K562 (cell line): Measurements from ENCODE around the gene PDIA5. TPM values are rescaled to one million over a fixed set of nuclear protein-coding genes. Genes with fewer than 3 reads are reported as not detected.

Experiments
- ATAC-seq: fragments of 200-7000 bp; cut with Tn5 transposase; 3 replicates; pipeline ENCODE4 v1.9.1; 2020; ENCODE audit warnings: moderate library complexity
- BruUV-seq: library from RNA; stranded (reverse); fragments of 400-500 nt; replicated peaks from 2 replicates; lab custom pipeline; 2021; lab: Mats Ljungman, UMichigan
- CTCF ChIA-PET: fragments of 300-600 bp; formaldehyde crosslinking; extraction: SDS; loops from one replicate; lab custom pipeline; 2021; ENCODE audit warnings: low intra/inter-chr PET ratio; lab: Yijun Ruan, JAX
- POLR2A ChIA-PET: fragments of 300-600, 350-650 bp; sonication (Branson Sonifier 250); formaldehyde crosslinking; extraction: SDS; loops from one replicate; lab custom pipeline; 2021; ENCODE audit warnings: antibody characterized with exemption, inconsistent platforms; lab: Yijun Ruan, JAX
- DNase-seq, 4 experiments: peaks; one replicate each; pipeline versions ENCODE4 v3.0.0 to v3.0.0-alpha.2; 2011 to 2018; ENCODE audit warnings: low spot score in 3 of 4, mixed read lengths in 3 of 4; ENCODE audit errors: extremely low read depth in 1 of 4
- FAIRE-seq: peaks from 2 replicates; lab custom pipeline; 2011; peaks lifted over from hg19 to GRCh38; lab: Jason Lieb, UNC
- H2AFZ ChIP-seq: 2 replicates; pipeline ENCODE4 v1.6.0; 2011; ENCODE audit warnings: low read depth, low read length, control low read depth, inconsistent platforms
- H3K27ac ChIP-seq: fragments of 200-600 bp; 3 replicates; pipeline ENCODE4 v1.8.0; 2011; ENCODE audit warnings: low read depth, mild to moderate bottlenecking, control low read depth, inconsistent platforms, low read length, moderate library complexity, mixed read lengths; ENCODE audit errors: extremely low read depth
- H3K27me3 ChIP-seq, 2 experiments: fragments of 300-600 bp in 1 of 2; 2 replicates in 1 of 2; 3 replicates in 1 of 2; pipeline versions ENCODE4 v1.6.0 to v1.8.0; 2011; ENCODE audit warnings: inconsistent platforms in 2 of 2, low read length in 2 of 2, mild to moderate bottlenecking in 1 of 2, mixed read lengths in 1 of 2, moderate library complexity in 1 of 2; ENCODE audit not compliant: control insufficient read depth in 2 of 2, insufficient read depth in 2 of 2
- H3K36me3 ChIP-seq: fragments of 300-600 bp; 3 replicates; pipeline ENCODE4 v1.8.0; 2011; ENCODE audit warnings: mild to moderate bottlenecking, low read length, inconsistent platforms; ENCODE audit not compliant: control insufficient read depth, insufficient read depth
- H3K4me1 ChIP-seq, 2 experiments: fragments of 200-600 bp in 1 of 2; replicated peaks in 1 of 2; 2 replicates in 1 of 2; 3 replicates in 1 of 2; pipeline versions ENCODE4 v1.5.1 to v1.8.0; 2011; ENCODE audit warnings: inconsistent platforms in 2 of 2, low read length in 2 of 2, mild to moderate bottlenecking in 1 of 2, mixed read lengths in 1 of 2, moderate library complexity in 1 of 2; ENCODE audit not compliant: control insufficient read depth in 2 of 2, insufficient read depth in 2 of 2
- H3K4me2 ChIP-seq: 2 replicates; pipeline ENCODE4 v1.6.1; 2011; ENCODE audit warnings: low read length, control low read depth, inconsistent platforms, mixed read lengths; ENCODE audit not compliant: insufficient read depth
- H3K4me3 ChIP-seq: fragments of 200-600 bp; sonication (generic), shearing (Covaris generic); 2 replicates; pipeline ENCODE4 v1.5.1; 2016; ENCODE audit warnings: control low read depth, inconsistent platforms
- H3K79me2 ChIP-seq: fragments of 200-600 bp; 3 replicates; pipeline ENCODE4 v1.8.0; 2011; ENCODE audit warnings: low read length, inconsistent platforms; ENCODE audit not compliant: control insufficient read depth, insufficient read depth
- H3K9ac ChIP-seq, 2 experiments: 2 replicates each; pipeline versions ENCODE4 v1.6.0 to v1.6.1; 2011; ENCODE audit warnings: low read depth in 2 of 2, low read length in 2 of 2, control low read depth in 1 of 2, inconsistent platforms in 1 of 2, mild to moderate bottlenecking in 1 of 2, mixed read lengths in 1 of 2; ENCODE audit not compliant: insufficient read depth in 1 of 2
- H3K9me1 ChIP-seq: one replicate; pipeline ENCODE4 v1.6.0; 2011; ENCODE audit warnings: inconsistent platforms, mild to moderate bottlenecking, low read length, moderate library complexity; ENCODE audit not compliant: control insufficient read depth, insufficient read depth
- H3K9me3 ChIP-seq: replicated peaks from 2 replicates; pipeline ENCODE4 v1.5.1; 2011; ENCODE audit warnings: low read depth, low read length, inconsistent platforms; ENCODE audit not compliant: control insufficient read depth, insufficient read depth
- H4K20me1 ChIP-seq: replicated peaks from 2 replicates; pipeline ENCODE4 v1.6.1; 2011; ENCODE audit warnings: low read length, inconsistent platforms, mixed read lengths; ENCODE audit not compliant: control insufficient read depth, insufficient read depth
- AFF4 ChIP-seq: sonication (generic); formaldehyde crosslinking; IDR thresholded peaks from 2 replicates; pipeline ENCODE4 v1.8.0; 2023; ENCODE audit warnings: mild to moderate bottlenecking, missing genetic modification reagents
- BCOR ChIP-seq: fragments of 450-650 bp; IDR thresholded peaks from 2 replicates; pipeline ENCODE4 v1.6.1; 2016
- CBFA2T2 ChIP-seq: fragments of 450-650 bp; conservative IDR thresholded peaks from 2 replicates; pipeline ENCODE4 v1.6.1; 2017; ENCODE audit warnings: mild to moderate bottlenecking
- CEBPG ChIP-seq, 3 experiments: fragments of 200-800 bp in 1 of 3; sonication (Bioruptor generic) in 1 of 3; sonication (generic) in 1 of 3; formaldehyde crosslinking in 1 of 3; IDR thresholded peaks in 2 of 3; conservative IDR thresholded peaks in 1 of 3; 2 replicates each; pipeline versions ENCODE4 v1.6.1 to v1.8.0; 2016 to 2022; ENCODE audit warnings: missing compliant biosample characterization in 2 of 3, missing genetic modification characterization in 2 of 3, mild to moderate bottlenecking in 1 of 3, missing genetic modification reagents in 1 of 3
- CREBBP ChIP-seq: IDR thresholded peaks from one replicate; pipeline ENCODE4 v1.6.1; 2012; ENCODE audit warnings: low read depth, mild to moderate bottlenecking, control low read depth, inconsistent platforms, low read length
- CXXC5 ChIP-seq: fragments of 250-450 bp; sonication (Bioruptor Pico); IDR thresholded peaks from 2 replicates; pipeline ENCODE4 v1.8.0; 2022; ENCODE audit warnings: inconsistent platforms, mild to moderate bottlenecking, moderate library complexity
- HNRNPLL ChIP-seq: fragments of 200-400 bp; formaldehyde crosslinking; IDR thresholded peaks from 2 replicates; pipeline ENCODE4 v1.6.1; 2017; ENCODE audit warnings: low read length, low read depth, mild to moderate bottlenecking; ENCODE audit not compliant: poor library complexity, severe bottlenecking
- MTA1 ChIP-seq: fragments of 450-650 bp; IDR thresholded peaks from 2 replicates; pipeline ENCODE4 v1.6.1; 2017; ENCODE audit warnings: borderline replicate concordance
- NFYB ChIP-seq: IDR thresholded peaks from 2 replicates; pipeline ENCODE4 v1.6.1; 2011; ENCODE audit warnings: mild to moderate bottlenecking, moderate library complexity; ENCODE audit not compliant: insufficient read length; ENCODE audit errors: extremely low read depth
- PML ChIP-seq: IDR thresholded peaks from 2 replicates; pipeline ENCODE4 v1.6.1; 2012; ENCODE audit warnings: low read length, inconsistent platforms
- POLR2AphosphoS5 ChIP-seq: IDR thresholded peaks from 2 replicates; pipeline ENCODE4 v1.6.1; 2011; ENCODE audit warnings: mild to moderate bottlenecking, low read depth, low read length, moderate library complexity; ENCODE audit not compliant: control insufficient read depth, insufficient read depth
- POLR2H ChIP-seq: IDR thresholded peaks from 2 replicates; pipeline ENCODE4 v1.6.1; 2016; ENCODE audit warnings: missing genetic modification characterization, low read depth, mild to moderate bottlenecking, control low read depth, missing compliant biosample characterization, moderate library complexity
- RBFOX2 ChIP-seq: fragments of 200-400 bp; formaldehyde crosslinking; IDR thresholded peaks from 2 replicates; pipeline ENCODE4 v1.6.1; 2017; ENCODE audit warnings: low read depth, mild to moderate bottlenecking, low read length, moderate library complexity
- SETDB1 ChIP-seq: IDR thresholded peaks from one replicate; pipeline ENCODE4 v1.6.1; 2012; ENCODE audit warnings: low read length, control low read depth, inconsistent platforms
- TCF7 ChIP-seq: sonication (generic); IDR thresholded peaks from 2 replicates; pipeline ENCODE4 v1.6.1; 2016; ENCODE audit warnings: antibody characterized with exemption, borderline replicate concordance
- TEAD1 ChIP-seq, 2 experiments: fragments of 450-650 bp in 1 of 2; sonication (generic) in 1 of 2; formaldehyde crosslinking; IDR thresholded peaks; 2 replicates each; pipeline versions ENCODE4 v1.4.0 to v1.8.0; 2020 to 2022; ENCODE audit warnings: mild to moderate bottlenecking in 2 of 2, missing genetic modification reagents in 1 of 2
- TGIF2 ChIP-seq: sonication (generic); formaldehyde crosslinking; IDR thresholded peaks from 2 replicates; pipeline ENCODE4 v1.8.1; 2022; ENCODE audit warnings: mild to moderate bottlenecking, missing genetic modification reagents, moderate library complexity
- TRIM28 ChIP-seq: fragments of 450-650 bp; IDR thresholded peaks from 2 replicates; pipeline ENCODE4 v1.6.1; 2017
- WHSC1 ChIP-seq: IDR thresholded peaks from one replicate; pipeline ENCODE4 v1.6.1; 2012; ENCODE audit warnings: low read length, control low read depth, inconsistent platforms
- ZNF354B ChIP-seq: fragments of 250-450 bp; sonication (Bioruptor Pico); IDR thresholded peaks from 2 replicates; pipeline ENCODE4 v1.4.0; 2020
- WGBS: fragments of 100-300 bp; shearing (Covaris generic); methylation state at CpG from one replicate; pipeline ENCODE4 v1.1.6; 2016; ENCODE audit warnings: low coverage, mixed read lengths; ENCODE audit not compliant: insufficient coverage; ENCODE audit errors: missing lambda C conversion rate; 5-methylcytosine and 5-hydroxymethylcytosine counted together
- in situ Hi-C: fragments of 300-500 bp; cut with MboI; formaldehyde crosslinking; loops from 4 replicates; pipeline ENCODE4 v1.15.0; 2018; ENCODE audit warnings: inconsistent platforms, mixed read lengths
- intact Hi-C: fragments of 100-400 bp; cut with micrococcal nuclease; formaldehyde crosslinking; loops from 2 replicates; pipeline ENCODE4 v1.14.2; 2022
- polyA plus RNA-seq, 8 experiments: library from polyadenylated mRNA; depleted of rRNA in 4 of 8; stranded (reverse) in 5 of 8; unstranded in 3 of 8; fragments of >200 nt; fragmentation: Nextera tagmentation in 2 of 8; fragmentation: Illumina TruSeq in 1 of 8; extraction: Ambion mirVana in 2 of 8; extraction: Trizol in 1 of 8; gene quantifications; 2 replicates each; pipeline versions ENCODE4 v1.2.1 to v1.2.3, GENCODE V29; 2011 to 2014; ENCODE audit warnings: inconsistent platforms in 1 of 8, missing spikeins in 1 of 8
- total RNA-seq, 7 experiments: library from RNA; depleted of rRNA in 6 of 7; stranded (reverse); fragments of >200 nt in 6 of 7; fragmentation: Illumina TruSeq in 2 of 7; extraction: Trizol in 2 of 7; gene quantifications; 2 replicates each; pipeline versions ENCODE4 v1.2.1 to v1.2.3, GENCODE V29; 2011 to 2021; ENCODE audit warnings: low replicate concordance in 1 of 7

PDIA5 gene
- total and polyA plus RNA-seq, 9 of the 15 experiments (the other 6 are each of a cell fraction or from before 2014, with no cell fraction given): 3.4 to 31.8 (median 19.6) TPM

- intact Hi-C loops (no loop called here), in situ Hi-C loops (no loop called here)
- peak overlapping the region in 1 of 2 experiments; percentile 63; a peak in 2 of 4 replicates for H3K9ac ChIP-seq
- H3K4me2 ChIP-seq: peak overlapping the region; percentile 53
- 10% methylated on average over 7 of the region's 7 CpGs for WGBS
- peaks cover 97% of the 10 kb centered on the region for H3K79me2 ChIP-seq
- H3K27me3 ChIP-seq: no peaks in the 10 kb centered on the region
- peak overlapping the region; percentile 60 for H3K27ac ChIP-seq
- H2AFZ ChIP-seq: no peak overlapping the region
- H3K4me1 ChIP-seq: peaks cover 39 to 86% of the 10 kb centered on the region in 2 experiments
- ChIA-PET POLR2A (interaction anchor here (0.6 to 2.5 kb wide), 8 partner anchors 9 to 934 kb away, joined by 3 to 14 read pairs (median 4); no protein-coding TSS in a partner anchor), CTCF (no interaction called here)
- H3K4me3 ChIP-seq: no peak overlapping the region
- peak; percentile 76 for FAIRE-seq
- peaks cover 6% of the 10 kb centered on the region; the same call in 2 of the 3 replicates for H3K36me3 ChIP-seq
- no peaks in the 10 kb centered on the region for H3K9me3 ChIP-seq
- peaks cover 23% of the 10 kb centered on the region for H4K20me1 ChIP-seq
- peak; percentile 45 to 79 (median 65) for DNase-seq
- peak; percentile 60 for ATAC-seq
- BruUV-seq: no TSS peak
- H3K9me1 ChIP-seq: no peaks in the 10 kb centered on the region
- TF ChIP-seq BCOR: 0 out of 2 replicates have a peak, but pooled peaks have one; percentile 26
- TF ChIP-seq SETDB1: no peak
- 0 out of 2 replicates have a peak, but pooled peaks have one; percentile 22 for TF ChIP-seq CXXC5 (CRISPR knock-in tag)
- no peak for TF ChIP-seq HNRNPLL
- no peak for TF ChIP-seq TGIF2
- peak; percentile 48; the same call in 1 of the 2 replicates for TF ChIP-seq MTA1
- TF ChIP-seq RBFOX2: no peak
- TF ChIP-seq NFYB: no peak
- peak; percentile 70 for TF ChIP-seq CBFA2T2
- peak; percentile 87 to 93; a peak in 3 of 4 replicates for TF ChIP-seq TEAD1 (CRISPR knock-in tag; IDR thresholded peaks at IDR 0.05)
- TF ChIP-seq CEBPG (CRISPR knock-in tag; IDR thresholded peaks at IDR 0.05): peak; percentile 70
- TF ChIP-seq CEBPG (tag; conservative IDR thresholded peaks at IDR 0.05 in 1 of 2, IDR thresholded peaks at IDR 0.05 in 1 of 2): peak; percentile 69 to 75
- no peak for TF ChIP-seq TRIM28
- 0 out of 2 replicates have a peak, but pooled peaks have one; percentile 42 for TF ChIP-seq PML
- peak; percentile 46; the same call in 1 of the 2 replicates for TF ChIP-seq POLR2AphosphoS5
- no peak for TF ChIP-seq TCF7
- TF ChIP-seq ZNF354B (CRISPR knock-in tag): no peak
- TF ChIP-seq CREBBP: no peak
- no peak for TF ChIP-seq AFF4 (CRISPR knock-in tag)
- no peak for TF ChIP-seq WHSC1
- TF ChIP-seq POLR2H (tag): no peak
Measured at GRCh38 chr3:123080864-123081562, 14.2 kb downstream of the PDIA5 start.
